Choroid plexus epithelial cell (primary cell): Measurements from ENCODE around the gene BRCA2.
A peak's percentile ranks its signal among the peaks of the same experiment; 100 is the strongest.

Source experiments
- DNase-seq: peaks from one replicate; pipeline ENCODE4 v3.0.0-alpha.2; 2010; ENCODE audit warnings: low read depth
- H3K4me3 ChIP-seq: 2 replicates; pipeline ENCODE4 v1.5.1; 2011; ENCODE audit warnings: low read depth, mild to moderate bottlenecking, control low read depth, low read length, moderate library complexity
- CTCF ChIP-seq: conservative IDR thresholded peaks from 2 replicates; pipeline ENCODE4 v1.5.1; 2011; ENCODE audit warnings: low read depth, mild to moderate bottlenecking, control low read depth, inconsistent platforms, low read length, moderate library complexity

Gene BRCA2

GRCh38 chr13:32315238-32316027, at the start of gene BRCA2, which contains the start of gene ZAR1L:
TSS of gene BRCA2 (plus strand) at chr13:32315508. CDS start at chr13:32316461, 953 bp downstream.
TSS of gene ZAR1L (minus strand) at chr13:32315363. CDS start at chr13:32311925, 3,438 bp downstream.
- DNase-seq, result peak; percentile 93
- peak; percentile 3 for TF ChIP-seq CTCF
- peak within 1 kb of the TSS; percentile 75 for H3K4me3 ChIP-seq

DNA sequence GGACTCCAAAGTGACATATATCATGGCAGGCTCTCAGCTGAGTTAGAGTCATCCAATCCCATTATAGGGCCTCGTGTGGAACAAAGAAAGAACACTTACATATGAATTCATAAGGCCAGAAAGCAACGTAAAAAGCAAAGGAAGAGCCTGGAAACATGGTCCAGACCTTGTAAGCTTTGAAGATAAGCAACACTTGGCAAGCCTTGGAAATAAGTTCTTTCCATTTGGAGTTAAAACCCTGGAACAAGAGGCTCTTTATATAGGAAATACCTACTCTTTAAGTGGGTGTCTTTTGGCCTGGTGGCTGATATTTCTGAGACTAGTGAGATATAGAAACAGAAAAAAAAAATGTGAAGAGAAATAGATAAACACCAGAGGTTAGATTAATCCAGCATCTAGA, 49.6 kb upstream of the BRCA2 start:
- TF ChIP-seq CTCF, result no peak
- no peak overlapping the region for H3K4me3 ChIP-seq
- DNase-seq, result no peak

GRCh38 chr13:32266130-32266529, 49.2 kb upstream of the BRCA2 start:
- DNase-seq, result no peak
- H3K4me3 ChIP-seq, result no peak overlapping the region
- no peak for TF ChIP-seq CTCF

DNA sequence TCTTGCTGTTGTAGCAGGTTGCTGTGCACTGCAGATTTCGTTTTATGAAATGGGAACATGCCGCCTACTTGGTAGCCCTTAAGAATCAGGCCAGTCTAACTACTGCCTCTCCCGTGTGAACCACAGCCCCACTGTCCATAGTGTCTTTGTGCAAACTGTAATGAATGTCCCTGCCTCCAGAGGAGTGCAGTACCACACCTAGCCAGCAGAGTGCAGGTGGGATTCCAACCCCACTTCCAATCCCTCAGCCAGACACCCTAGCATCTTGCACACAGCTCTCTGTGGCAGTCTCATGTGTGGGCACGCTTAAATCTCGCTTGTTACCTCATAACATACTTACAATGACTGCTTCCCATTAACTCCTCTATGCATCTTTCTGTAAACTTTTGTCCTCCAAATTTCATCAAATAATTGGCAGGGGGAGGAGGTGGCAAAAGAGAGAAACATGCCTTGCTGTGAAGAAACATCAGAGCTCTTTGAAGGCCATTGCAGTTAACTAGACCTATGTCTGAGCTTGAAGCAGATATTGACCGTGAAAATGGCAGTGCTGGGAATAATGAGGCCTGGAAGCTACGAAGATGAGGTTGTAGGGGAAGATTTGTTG, 47.4 kb upstream of the BRCA2 start:
- DNase-seq, result peak; percentile 36
- no peak overlapping the region for H3K4me3 ChIP-seq
- TF ChIP-seq CTCF, result peak; percentile 72

DNA sequence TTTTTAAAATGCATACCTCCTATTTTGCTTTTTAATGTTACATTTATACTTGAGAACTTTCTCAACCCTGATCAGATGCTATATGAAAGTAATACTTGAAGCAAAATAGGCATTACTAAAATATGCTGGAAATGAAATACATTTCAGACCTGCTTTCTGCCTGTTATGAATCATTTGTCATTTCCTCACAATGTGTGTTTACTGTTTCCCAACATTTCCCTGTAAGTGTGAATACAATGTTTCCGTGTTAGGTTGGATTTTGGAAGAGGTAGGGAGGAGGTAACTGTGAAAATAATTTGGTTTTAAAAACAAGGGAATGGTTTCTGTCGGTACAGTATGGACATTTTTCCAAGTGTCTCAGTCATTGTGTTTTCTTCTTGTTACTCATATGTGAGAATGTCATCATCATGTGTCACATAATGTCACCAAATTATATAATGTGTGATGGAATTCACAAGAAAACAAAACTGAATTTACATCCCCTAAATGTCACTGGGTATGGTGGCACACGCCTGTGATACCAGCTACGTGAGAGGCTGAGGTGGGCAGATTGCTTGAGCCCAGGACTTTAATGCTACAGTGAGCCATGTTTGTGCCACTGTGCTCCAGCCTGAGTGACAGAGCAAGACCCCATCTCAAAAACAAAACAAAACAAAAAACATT, 43.2 kb upstream of the BRCA2 start:
- DNase-seq, result peak; percentile 33
- no peak for TF ChIP-seq CTCF
- no peak overlapping the region for H3K4me3 ChIP-seq

DNA sequence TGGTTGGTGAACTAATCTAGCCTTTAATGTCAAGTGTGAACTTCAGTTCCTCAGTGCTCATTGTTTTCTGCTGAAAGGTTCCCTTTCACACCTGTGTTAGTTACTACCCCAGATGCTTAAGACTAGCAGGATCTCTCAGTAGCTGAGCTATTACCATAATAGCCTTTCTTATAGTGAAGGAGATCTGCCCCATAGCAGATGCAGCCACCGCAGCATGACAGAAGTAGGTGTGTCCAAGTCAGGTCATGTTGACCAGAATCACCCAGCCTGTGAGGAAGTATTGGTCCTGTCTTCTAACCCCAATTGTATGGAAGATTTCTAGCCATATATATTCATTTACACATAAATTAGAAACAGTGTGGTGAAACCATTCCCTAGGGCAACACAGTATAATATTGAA, 37.5 kb upstream of the BRCA2 start:
- no peak for TF ChIP-seq CTCF
- DNase-seq, result no peak
- H3K4me3 ChIP-seq, result no peak overlapping the region
